SU-DHL-6 (cell line): ENCODE measurements around the gene CLIC5.
"Not testable (repeated sequence)": the region's sequence is repeated elsewhere in the genome, so short reads cannot be mapped to it uniquely, and the experiment has no call there.

ENCODE experiments used
- H2AFZ ChIP-seq: fragments of 200-600 bp; sonication (generic); 2 replicates; pipeline ENCODE4 v1.6.1; 2014; ENCODE audit warnings: low read depth, mild to moderate bottlenecking, moderate library complexity, mixed read lengths, antibody characterized with exemption, low read length; ENCODE audit not compliant: severe bottlenecking
- H3F3A ChIP-seq: fragments of 200-600 bp; shearing (Covaris generic); 2 replicates; pipeline ENCODE4 v1.6.0; 2016; ENCODE audit warnings: antibody characterized with exemption, mild to moderate bottlenecking; ENCODE audit not compliant: insufficient read depth
- H3K27ac ChIP-seq: fragments of 200-600 bp; sonication (generic); 2 replicates; pipeline ENCODE4 v1.5.1; 2016; ENCODE audit warnings: low read depth, mild to moderate bottlenecking, low read length, moderate library complexity, mixed read lengths
- H3K27me3 ChIP-seq: fragments of 200-600 bp; sonication (generic), shearing (Covaris generic); 2 replicates; pipeline ENCODE4 v1.6.0; 2014; ENCODE audit warnings: mild to moderate bottlenecking, low read length
- H3K36me3 ChIP-seq: fragments of 200-600 bp; sonication (generic); 2 replicates; pipeline ENCODE4 v1.6.1; 2014; ENCODE audit warnings: mild to moderate bottlenecking, low read length, mixed read lengths
- H3K4me2 ChIP-seq: fragments of 300-600, 200-600 bp; shearing (Covaris generic), sonication (generic); 2 replicates; pipeline ENCODE4 v1.6.0; 2014; ENCODE audit warnings: low read length, low read depth, mild to moderate bottlenecking; ENCODE audit not compliant: poor library complexity, severe bottlenecking
- H3K4me3 ChIP-seq: fragments of 200-600 bp; sonication (generic); 2 replicates; pipeline ENCODE4 v1.5.1; 2014; ENCODE audit warnings: antibody characterized with exemption, low read length, mild to moderate bottlenecking, mixed read lengths; ENCODE audit not compliant: insufficient read depth, poor library complexity, severe bottlenecking
- H3K79me2 ChIP-seq: fragments of 200-600 bp; sonication (generic); 2 replicates; pipeline ENCODE4 v1.6.1; 2014; ENCODE audit warnings: mild to moderate bottlenecking, low read length, moderate library complexity; ENCODE audit not compliant: insufficient read depth
- H3K9ac ChIP-seq: fragments of 200-600 bp; sonication (generic); 2 replicates; pipeline ENCODE4 v1.7.0; 2014; ENCODE audit warnings: mild to moderate bottlenecking, low read length
- H3K9me2 ChIP-seq: fragments of 200-600 bp; sonication (generic); replicated peaks from 2 replicates; pipeline ENCODE4 v1.6.1; 2014; ENCODE audit warnings: low read length; ENCODE audit not compliant: insufficient read depth
- H3K9me3 ChIP-seq: fragments of 200-600 bp; sonication (generic); 2 replicates; pipeline ENCODE4 v1.6.1; 2014; ENCODE audit warnings: low read length, mixed read lengths; ENCODE audit not compliant: insufficient read depth
- H4K20me1 ChIP-seq: fragments of 200-600 bp; sonication (generic); 2 replicates; pipeline ENCODE4 v1.6.1; 2014; ENCODE audit warnings: low read depth, mild to moderate bottlenecking, antibody characterized with exemption, low read length, moderate library complexity, mixed read lengths
- CTCF ChIP-seq: fragments of 200-600 bp; sonication (generic); IDR thresholded peaks from one replicate; pipeline ENCODE4 v1.5.1; 2017; ENCODE audit warnings: antibody characterized with exemption, mild to moderate bottlenecking, low read length, moderate library complexity; ENCODE audit not compliant: insufficient read depth, poor library complexity, severe bottlenecking
- EZH2phosphoT487 ChIP-seq: fragments of 200-600 bp; sonication (generic), shearing (Covaris generic); conservative IDR thresholded peaks from 2 replicates; pipeline ENCODE4 v1.6.1; 2018; ENCODE audit warnings: mild to moderate bottlenecking, antibody characterized with exemption, low read length, moderate library complexity, mixed read lengths

Gene CLIC5

GRCh38 chr6:45929421-45930361 lies 86.0 kb downstream of the CLIC5 start:
- no peaks in the 10 kb centered on the region for H3K79me2 ChIP-seq
- no peaks in the 10 kb centered on the region for H3F3A ChIP-seq
- H3K9ac ChIP-seq = no peak overlapping the region
- no peaks in the 10 kb centered on the region for H3K36me3 ChIP-seq
- H3K4me3 ChIP-seq = no peak overlapping the region
- no peaks in the 10 kb centered on the region for H3K9me2 ChIP-seq
- no peaks in the 10 kb centered on the region for H3K9me3 ChIP-seq
- H3K27ac ChIP-seq = no peak overlapping the region
- H3K27me3 ChIP-seq = no peaks in the 10 kb centered on the region
- H3K4me2 ChIP-seq = no peak overlapping the region
- H2AFZ ChIP-seq = no peak overlapping the region
- TF ChIP-seq EZH2phosphoT487 = no peak
- no peaks in the 10 kb centered on the region for H4K20me1 ChIP-seq

- Histone ChIP-seq H3K27ac (no peak overlapping the region), H3K9ac (no peak overlapping the region), H3K4me2 (no peak overlapping the region), H3K9me3 (no peaks in the 10 kb centered on the region), H3K9me2 (no peaks in the 10 kb centered on the region), H2AFZ (no peak overlapping the region), H3F3A (no peaks in the 10 kb centered on the region), H3K36me3 (no peaks in the 10 kb centered on the region), H3K4me3 (no peak overlapping the region), H4K20me1 (no peaks in the 10 kb centered on the region), H3K27me3 (no peaks in the 10 kb centered on the region), H3K79me2 (no peaks in the 10 kb centered on the region)
- no peak for TF ChIP-seq CTCF
- no peak for TF ChIP-seq EZH2phosphoT487
Observed at GRCh38 chr6:45928721-45929305, 86.8 kb downstream of the CLIC5 start.

GRCh38 chr6:45927421-45928320 lies 88.0 kb downstream of the CLIC5 start:
- Histone ChIP-seq H3F3A (no peaks in the 10 kb centered on the region), H3K9me2 (no peaks in the 10 kb centered on the region), H3K9ac (no peak overlapping the region), H3K9me3 (no peaks in the 10 kb centered on the region), H3K4me3 (no peak overlapping the region), H3K27ac (no peak overlapping the region), H3K36me3 (no peaks in the 10 kb centered on the region), H3K4me2 (no peak overlapping the region), H2AFZ (no peak overlapping the region), H4K20me1 (no peaks in the 10 kb centered on the region), H3K79me2 (no peaks in the 10 kb centered on the region), H3K27me3 (no peaks in the 10 kb centered on the region)
- TF ChIP-seq CTCF (no peak), EZH2phosphoT487 (no peak)

GRCh38 chr6:45926423-45926822 lies 89.2 kb downstream of the CLIC5 start:
- not testable (repeated sequence) for H3K4me3 ChIP-seq, H3K9ac ChIP-seq, H3K9me3 ChIP-seq, H3K9me2 ChIP-seq, H3K4me2 ChIP-seq, H3K79me2 ChIP-seq, H4K20me1 ChIP-seq, H3K27me3 ChIP-seq, H3F3A ChIP-seq, H2AFZ ChIP-seq, H3K27ac ChIP-seq, H3K36me3 ChIP-seq
